Measurements from ENCODE around the gene WDFY4.

The WDFY4 gene

DNA sequence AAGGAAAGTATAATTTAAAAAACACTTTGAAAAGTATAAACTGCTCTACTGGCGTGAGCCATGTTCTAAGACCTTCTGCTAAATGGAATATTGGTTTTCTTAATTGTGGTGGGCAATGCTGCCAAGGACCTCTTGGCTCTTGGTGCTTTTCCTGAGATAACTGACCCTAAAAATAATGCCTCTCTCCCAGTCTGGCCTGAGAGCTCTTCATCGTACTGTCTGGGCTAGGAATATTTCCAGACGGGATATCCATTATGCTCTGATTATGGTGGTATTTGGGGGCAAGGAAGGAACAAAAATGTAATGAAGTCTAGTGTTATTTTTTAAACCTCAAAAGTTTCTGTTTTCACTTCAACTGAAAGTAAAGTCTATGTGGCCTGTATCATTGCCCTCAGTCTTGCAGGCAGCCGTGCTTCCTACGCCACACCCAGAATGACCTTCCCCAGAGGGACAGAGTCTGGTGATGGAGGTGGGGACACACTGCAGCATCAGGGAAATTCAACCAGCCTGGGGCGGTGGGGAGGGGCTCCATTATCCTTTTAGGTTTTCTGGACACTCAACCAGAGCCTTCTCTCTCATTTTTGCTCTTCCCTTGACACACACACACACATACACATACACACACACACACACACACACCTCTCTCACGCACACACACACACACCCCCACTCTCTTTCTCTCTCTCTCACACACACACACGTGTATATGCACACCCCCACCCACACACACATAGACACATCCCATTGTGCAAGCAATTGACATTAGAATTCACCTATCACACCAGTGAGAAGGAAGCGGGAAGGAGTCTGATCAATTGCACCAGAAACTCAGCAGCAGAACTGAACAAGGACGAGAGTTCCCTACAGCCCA is 155.4 kb downstream of the WDFY4 start:
- Histone ChIP-seq H3K4me1 (ENCODE audit: control insufficient read depth, insufficient read depth, low read length) (no peaks in the 10 kb centered on the region), H3K4me2 (ENCODE audit: low read length) (no peak overlapping the region), H3K27me3 (ENCODE audit: control insufficient read depth, insufficient read depth, low read length) (peaks cover 40% of the 10 kb centered on the region), H3K4me3 (ENCODE audit: low read length) (no peak overlapping the region), H3K36me3 (ENCODE audit: insufficient read depth, low read length) (no peaks in the 10 kb centered on the region), H3K9ac (ENCODE audit: low read depth, low read length) (no peak overlapping the region), H3K9me3 (replicated peaks; ENCODE audit: low read length) (no peaks in the 10 kb centered on the region)

DNA sequence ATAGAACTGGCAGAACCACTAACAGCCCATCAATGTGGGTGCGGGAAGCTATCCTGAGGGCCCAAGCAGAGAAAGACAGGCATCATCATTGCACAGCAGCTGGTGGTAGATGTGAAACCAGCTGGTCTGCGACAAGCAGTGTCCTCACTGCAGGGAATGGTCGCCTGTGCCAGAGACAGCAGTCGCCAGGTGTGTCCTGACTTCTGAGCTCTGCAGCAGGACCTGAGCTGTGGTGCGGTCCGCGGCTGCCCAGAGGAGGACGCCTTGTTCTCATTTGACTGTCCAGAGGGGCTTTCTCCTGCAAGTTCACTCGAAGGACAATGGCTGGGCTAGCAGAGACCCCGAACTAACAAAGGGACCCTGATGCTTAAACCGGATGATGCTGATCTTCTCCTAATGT is 157.6 kb downstream of the WDFY4 start:
- Histone ChIP-seq H3K9me3 (replicated peaks; ENCODE audit: low read length) (no peaks in the 10 kb centered on the region), H3K9ac (ENCODE audit: low read depth, low read length) (no peak overlapping the region), H3K4me3 (ENCODE audit: low read length) (no peak overlapping the region), H3K4me2 (ENCODE audit: low read length) (no peak overlapping the region), H3K4me1 (ENCODE audit: control insufficient read depth, insufficient read depth, low read length) (no peaks in the 10 kb centered on the region), H3K27me3 (ENCODE audit: control insufficient read depth, insufficient read depth, low read length) (peaks cover 30% of the 10 kb centered on the region), H3K36me3 (ENCODE audit: insufficient read depth, low read length) (no peaks in the 10 kb centered on the region)

DNA sequence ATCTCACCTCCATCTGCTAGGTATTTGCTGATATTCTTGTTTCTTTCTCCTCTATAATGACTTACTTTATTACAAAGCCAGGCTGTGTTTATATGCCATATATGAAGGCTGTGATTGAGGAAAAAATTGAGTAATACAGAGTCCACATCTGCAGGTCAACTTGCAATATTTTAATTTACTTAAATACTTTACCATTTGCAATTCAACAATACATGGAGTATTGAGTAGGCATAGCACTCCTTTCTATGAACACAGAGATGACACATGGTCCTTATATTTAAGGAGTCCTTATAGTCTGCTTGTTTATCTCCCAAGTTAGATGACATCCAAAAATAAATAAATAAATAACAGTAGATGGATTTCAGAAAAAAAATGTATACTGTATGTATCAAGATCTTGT is 158.5 kb downstream of the WDFY4 start:
- H3K9me3 ChIP-seq (replicated peaks; ENCODE audit: low read length): no peaks in the 10 kb centered on the region
- peaks cover 26% of the 10 kb centered on the region for H3K27me3 ChIP-seq (ENCODE audit: control insufficient read depth, insufficient read depth, low read length)
- no peaks in the 10 kb centered on the region for H3K36me3 ChIP-seq (ENCODE audit: insufficient read depth, low read length)
- H3K4me1 ChIP-seq (ENCODE audit: control insufficient read depth, insufficient read depth, low read length): no peaks in the 10 kb centered on the region
- no peak overlapping the region for H3K4me2 ChIP-seq (ENCODE audit: low read length)
- no peak overlapping the region for H3K4me3 ChIP-seq (ENCODE audit: low read length)
- no peak overlapping the region for H3K9ac ChIP-seq (ENCODE audit: low read depth, low read length)

DNA sequence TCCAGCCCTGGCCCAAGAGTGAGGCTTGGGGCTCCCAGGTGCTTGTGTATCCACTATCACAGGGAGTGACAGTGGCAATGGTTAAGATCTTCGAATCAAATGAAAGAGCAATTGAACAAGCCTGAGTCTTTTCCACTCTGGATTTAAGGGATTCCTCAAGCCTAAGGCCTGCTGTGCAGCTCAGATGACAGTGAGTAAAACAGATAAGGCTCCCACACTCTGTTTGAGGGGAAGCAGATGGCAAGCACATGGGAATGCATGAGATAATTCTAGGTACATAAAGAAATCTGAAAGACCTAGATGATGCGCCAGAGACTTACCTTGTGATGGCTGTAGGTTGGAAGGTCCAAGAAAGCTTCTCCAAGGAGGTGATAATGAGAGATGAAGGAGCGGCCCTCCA is 159.9 kb downstream of the WDFY4 start:
- Histone ChIP-seq H3K4me2 (ENCODE audit: low read length) (no peak overlapping the region), H3K4me3 (ENCODE audit: low read length) (no peak overlapping the region), H3K9ac (ENCODE audit: low read depth, low read length) (no peak overlapping the region), H3K36me3 (ENCODE audit: insufficient read depth, low read length) (no peaks in the 10 kb centered on the region), H3K27me3 (ENCODE audit: control insufficient read depth, insufficient read depth, low read length) (peaks cover 26% of the 10 kb centered on the region), H3K4me1 (ENCODE audit: control insufficient read depth, insufficient read depth, low read length) (no peaks in the 10 kb centered on the region), H3K9me3 (replicated peaks; ENCODE audit: low read length) (no peaks in the 10 kb centered on the region)

DNA sequence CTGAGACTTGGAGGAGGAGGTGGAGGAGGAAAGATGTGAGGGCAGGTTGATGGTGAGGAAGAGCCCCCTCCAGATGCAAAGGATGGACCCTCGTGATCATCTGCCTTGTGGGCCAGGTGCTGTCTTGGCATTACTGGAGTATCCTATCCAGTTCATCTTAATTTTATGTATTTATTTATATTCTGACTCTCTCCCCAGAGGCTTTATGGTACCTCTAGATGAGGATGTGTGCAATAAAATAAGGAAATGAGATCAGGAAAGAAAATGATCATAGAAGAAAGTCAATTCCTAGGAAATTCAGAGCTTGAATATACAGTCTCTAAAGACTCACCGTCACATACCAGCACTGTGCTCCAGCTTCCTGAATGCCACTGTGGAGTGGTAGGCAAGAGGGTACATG is 160.8 kb downstream of the WDFY4 start:
- Histone ChIP-seq H3K4me1 (ENCODE audit: control insufficient read depth, insufficient read depth, low read length) (no peaks in the 10 kb centered on the region), H3K9ac (ENCODE audit: low read depth, low read length) (no peak overlapping the region), H3K4me2 (ENCODE audit: low read length) (no peak overlapping the region), H3K4me3 (ENCODE audit: low read length) (no peak overlapping the region), H3K9me3 (replicated peaks; ENCODE audit: low read length) (no peaks in the 10 kb centered on the region), H3K36me3 (ENCODE audit: insufficient read depth, low read length) (no peaks in the 10 kb centered on the region), H3K27me3 (ENCODE audit: control insufficient read depth, insufficient read depth, low read length) (peaks cover 24% of the 10 kb centered on the region)

DNA sequence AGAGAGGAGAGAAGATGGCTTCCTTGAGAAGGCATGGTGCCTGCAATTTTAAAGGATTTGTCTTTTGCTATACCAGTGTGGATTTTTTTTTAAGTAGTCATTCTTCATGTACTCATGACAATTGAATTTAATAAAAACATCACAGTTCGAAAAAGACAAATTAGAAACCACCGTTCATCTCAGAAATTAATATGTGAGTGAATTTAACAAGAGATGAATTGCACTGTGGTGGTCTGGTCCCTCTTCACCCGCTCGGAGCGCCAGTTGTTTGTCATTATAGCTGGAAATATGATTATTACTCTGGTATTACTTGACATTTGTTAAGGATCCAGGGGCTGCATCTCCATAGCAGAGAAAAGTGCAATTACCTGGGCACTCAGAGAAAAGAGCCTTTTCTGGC is 163.0 kb downstream of the WDFY4 start:
- Histone ChIP-seq H3K4me3 (ENCODE audit: low read length) (no peak overlapping the region), H3K9me3 (replicated peaks; ENCODE audit: low read length) (no peaks in the 10 kb centered on the region), H3K27me3 (ENCODE audit: control insufficient read depth, insufficient read depth, low read length) (peaks cover 9% of the 10 kb centered on the region), H3K9ac (ENCODE audit: low read depth, low read length) (no peak overlapping the region), H3K4me1 (ENCODE audit: control insufficient read depth, insufficient read depth, low read length) (no peaks in the 10 kb centered on the region), H3K36me3 (ENCODE audit: insufficient read depth, low read length) (no peaks in the 10 kb centered on the region), H3K4me2 (ENCODE audit: low read length) (no peak overlapping the region)

DNA sequence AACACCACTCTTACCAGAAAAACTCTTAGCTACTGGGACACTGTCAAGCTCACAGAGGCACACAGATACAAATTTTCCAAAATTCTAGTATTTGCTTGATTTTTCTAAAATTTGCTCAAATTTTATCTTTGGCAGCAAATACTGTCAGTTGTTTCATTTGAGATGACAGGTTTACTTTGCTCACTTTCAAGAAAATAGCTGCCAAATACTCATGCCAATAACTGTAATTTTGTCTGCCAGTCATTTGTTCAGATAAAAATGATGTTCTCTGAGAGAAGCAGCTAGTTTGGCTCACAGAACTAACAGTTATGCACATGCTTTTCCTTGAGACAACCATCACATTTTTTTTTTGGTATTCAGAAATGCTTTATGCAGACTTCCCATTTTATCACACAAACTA is 172.2 kb downstream of the WDFY4 start:
- Histone ChIP-seq H3K9ac (ENCODE audit: low read depth, low read length) (no peak overlapping the region), H3K4me1 (ENCODE audit: control insufficient read depth, insufficient read depth, low read length) (no peaks in the 10 kb centered on the region), H3K4me2 (ENCODE audit: low read length) (no peak overlapping the region), H3K36me3 (ENCODE audit: insufficient read depth, low read length) (no peaks in the 10 kb centered on the region), H3K27me3 (ENCODE audit: control insufficient read depth, insufficient read depth, low read length) (peaks cover 31% of the 10 kb centered on the region), H3K9me3 (replicated peaks; ENCODE audit: low read length) (no peaks in the 10 kb centered on the region), H3K4me3 (ENCODE audit: low read length) (no peak overlapping the region)

DNA sequence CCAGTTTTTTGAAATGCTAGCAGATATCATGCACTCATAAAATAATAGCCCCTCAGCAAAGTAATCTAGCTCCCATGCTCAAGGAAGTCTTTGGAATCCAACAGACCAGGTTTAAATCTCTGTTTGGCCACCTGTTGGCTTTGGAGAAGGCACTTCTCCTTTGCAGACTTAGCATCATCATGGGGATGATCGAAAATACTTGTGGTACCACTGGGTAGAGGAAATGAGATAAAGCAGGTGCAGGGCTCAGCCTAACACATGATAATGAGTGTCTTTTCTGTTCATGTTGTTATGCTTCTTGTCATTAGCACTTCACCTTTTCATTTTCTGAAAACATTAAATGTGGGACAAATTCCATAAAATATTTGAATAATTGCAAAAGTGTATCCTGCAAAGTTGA is 187.6 kb downstream of the WDFY4 start:
- no peaks in the 10 kb centered on the region for H3K36me3 ChIP-seq (ENCODE audit: insufficient read depth, low read length)
- H3K4me1 ChIP-seq (ENCODE audit: control insufficient read depth, insufficient read depth, low read length): no peaks in the 10 kb centered on the region

DNA sequence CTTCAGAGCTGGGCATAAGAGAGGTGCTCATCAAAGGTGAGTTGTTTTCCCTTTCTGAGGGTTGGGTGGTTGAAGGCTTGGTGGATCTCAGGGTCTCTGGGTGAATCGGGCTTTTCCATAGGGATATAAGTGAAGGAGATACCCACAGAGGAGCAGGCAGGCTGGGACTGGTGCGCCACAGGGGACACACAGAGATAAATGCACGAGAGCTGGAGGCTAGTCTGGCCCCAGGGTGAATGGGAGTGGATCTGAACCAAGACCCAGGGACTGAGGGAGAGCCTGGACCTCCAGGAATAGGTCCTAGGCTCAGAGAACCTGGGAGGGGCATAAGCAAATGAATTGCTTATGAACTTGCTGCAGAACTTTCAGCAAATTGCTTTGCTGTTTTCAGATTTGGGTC is 193.4 kb downstream of the WDFY4 start:
- H3K4me1 ChIP-seq (ENCODE audit: control insufficient read depth, insufficient read depth, low read length): no peaks in the 10 kb centered on the region
- H3K9me3 ChIP-seq (replicated peaks; ENCODE audit: low read length): no peaks in the 10 kb centered on the region
- H3K36me3 ChIP-seq (ENCODE audit: insufficient read depth, low read length): no peaks in the 10 kb centered on the region
- H3K4me2 ChIP-seq (ENCODE audit: low read length): no peak overlapping the region
- no peak overlapping the region for H3K4me3 ChIP-seq (ENCODE audit: low read length)
- no peak overlapping the region for H3K9ac ChIP-seq (ENCODE audit: low read depth, low read length)
- peaks cover 17% of the 10 kb centered on the region for H3K27me3 ChIP-seq (ENCODE audit: control insufficient read depth, insufficient read depth, low read length)

More for the DNA sequence above, 187.6 kb downstream of the WDFY4 start:
- H3K4me3 ChIP-seq (ENCODE audit: low read length): no peak overlapping the region
- no peaks in the 10 kb centered on the region for H3K9me3 ChIP-seq (replicated peaks; ENCODE audit: low read length)
- peaks cover 33% of the 10 kb centered on the region for H3K27me3 ChIP-seq (ENCODE audit: control insufficient read depth, insufficient read depth, low read length)
- H3K9ac ChIP-seq (ENCODE audit: low read depth, low read length): no peak overlapping the region
- no peak overlapping the region for H3K4me2 ChIP-seq (ENCODE audit: low read length)

DNA sequence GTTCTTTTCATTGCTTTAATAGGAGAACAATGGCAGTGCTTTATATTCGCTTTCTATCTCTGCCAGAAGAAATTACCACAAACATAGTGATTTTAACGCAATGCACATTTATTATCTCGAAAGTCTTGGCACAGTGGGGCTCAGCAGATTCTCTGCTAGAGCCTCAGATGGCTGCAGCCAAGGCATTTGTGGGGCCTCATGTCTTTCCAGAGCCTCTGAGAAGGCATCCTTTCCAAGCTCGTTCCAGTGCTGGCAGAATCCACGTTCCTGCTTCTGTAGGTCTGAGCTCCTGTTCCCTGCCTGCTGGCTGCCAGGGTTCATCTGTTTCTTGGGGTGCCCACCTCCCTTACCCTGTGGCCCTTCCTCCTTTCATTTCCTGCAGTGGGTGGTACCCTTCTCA is 194.8 kb downstream of the WDFY4 start:
- Histone ChIP-seq H3K4me3 (ENCODE audit: low read length) (no peak overlapping the region), H3K9ac (ENCODE audit: low read depth, low read length) (no peak overlapping the region), H3K4me2 (ENCODE audit: low read length) (no peak overlapping the region), H3K9me3 (replicated peaks; ENCODE audit: low read length) (no peaks in the 10 kb centered on the region), H3K27me3 (ENCODE audit: control insufficient read depth, insufficient read depth, low read length) (peaks cover 16% of the 10 kb centered on the region), H3K36me3 (ENCODE audit: insufficient read depth, low read length) (no peaks in the 10 kb centered on the region), H3K4me1 (ENCODE audit: control insufficient read depth, insufficient read depth, low read length) (no peaks in the 10 kb centered on the region)

DNA sequence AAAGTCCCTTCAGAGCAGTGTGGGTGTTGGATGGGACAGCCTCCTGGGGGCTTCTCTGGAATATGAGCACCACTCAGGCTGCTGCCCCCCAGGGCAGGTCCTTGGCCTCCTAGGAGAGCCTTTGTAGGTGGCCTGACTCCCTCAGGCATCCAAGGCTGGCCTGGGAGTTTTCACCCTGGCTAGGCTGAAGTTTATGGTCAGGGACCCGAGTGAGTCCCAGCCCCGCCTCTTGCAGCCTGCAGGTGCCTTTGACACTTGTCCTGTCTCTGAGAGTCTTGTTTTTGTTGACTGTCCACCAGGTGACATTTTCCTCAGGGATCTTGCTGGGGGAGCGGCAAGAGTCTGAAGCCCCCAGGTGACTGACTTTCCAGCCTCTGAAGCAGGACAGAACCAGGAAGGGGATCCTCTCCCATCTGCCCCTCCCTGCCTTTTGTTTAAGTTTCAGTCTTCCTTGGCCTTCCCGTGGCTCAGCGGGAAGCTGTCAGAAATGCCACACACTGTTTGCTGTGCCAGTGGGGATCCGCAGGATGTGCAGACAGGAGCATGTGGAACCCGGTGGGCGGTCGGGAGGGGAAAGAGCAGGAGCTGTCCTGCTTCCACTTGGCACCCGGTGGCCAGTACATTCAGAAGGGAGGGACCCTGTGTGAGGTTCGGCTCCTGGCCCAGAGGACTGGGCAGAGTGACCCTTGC is 195.5 kb downstream of the WDFY4 start:
- H3K4me1 ChIP-seq (ENCODE audit: control insufficient read depth, insufficient read depth, low read length): no peaks in the 10 kb centered on the region
- H3K36me3 ChIP-seq (ENCODE audit: insufficient read depth, low read length): no peaks in the 10 kb centered on the region
- no peak overlapping the region for H3K9ac ChIP-seq (ENCODE audit: low read depth, low read length)
- H3K27me3 ChIP-seq (ENCODE audit: control insufficient read depth, insufficient read depth, low read length): peaks cover 11% of the 10 kb centered on the region
- H3K4me3 ChIP-seq (ENCODE audit: low read length): no peak overlapping the region
- no peaks in the 10 kb centered on the region for H3K9me3 ChIP-seq (replicated peaks; ENCODE audit: low read length)
- no peak overlapping the region for H3K4me2 ChIP-seq (ENCODE audit: low read length)

DNA sequence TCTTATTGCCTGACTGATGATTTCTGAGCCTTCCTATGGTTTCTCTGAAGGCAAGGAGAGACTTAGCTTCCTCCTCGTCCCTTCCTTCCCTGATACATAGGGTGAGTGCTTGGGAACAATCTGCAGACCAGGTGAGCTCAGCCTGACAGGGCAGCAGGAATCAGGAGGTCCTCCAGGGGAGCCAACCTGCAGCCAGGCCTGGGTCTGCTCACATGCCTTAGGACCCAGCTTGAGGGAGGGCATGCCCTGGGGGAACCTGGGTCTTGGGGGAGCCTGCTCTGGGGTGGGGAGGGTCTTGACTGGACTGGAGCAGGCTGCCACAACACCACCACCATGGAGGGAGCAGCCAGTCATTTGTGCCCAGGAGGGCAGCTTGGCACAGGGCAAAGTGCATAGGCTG is 197.3 kb downstream of the WDFY4 start:
- no peaks in the 10 kb centered on the region for H3K9me3 ChIP-seq (replicated peaks; ENCODE audit: low read length)
- no peaks in the 10 kb centered on the region for H3K4me1 ChIP-seq (ENCODE audit: control insufficient read depth, insufficient read depth, low read length)
- H3K36me3 ChIP-seq (ENCODE audit: insufficient read depth, low read length): no peaks in the 10 kb centered on the region
- no peak overlapping the region for H3K4me2 ChIP-seq (ENCODE audit: low read length)
- H3K9ac ChIP-seq (ENCODE audit: low read depth, low read length): no peak overlapping the region
- H3K4me3 ChIP-seq (ENCODE audit: low read length): no peak overlapping the region
- peaks cover 5% of the 10 kb centered on the region for H3K27me3 ChIP-seq (ENCODE audit: control insufficient read depth, insufficient read depth, low read length)

All from skeletal muscle satellite cell (primary cell).